ENCODE data around the gene LRP11.

GRCh38 chr6:149859938-149860337 is 4.2 kb downstream of the LRP11 start:
- TF ChIP-seq POLR2A (IDR thresholded peaks at IDR 0.05): no peak
- no peak for TF ChIP-seq CTCF (IDR thresholded peaks at IDR 0.05)

Data from adrenal gland (tissue), 5 donors.